ENCODE results near the gene SH3BP2. TPM values are rescaled to one million over a fixed set of nuclear protein-coding genes. Genes with fewer than 3 reads are reported as not detected.

SH3BP2 gene
- total and polyA plus RNA-seq, 10 of the 15 experiments (the other 5 are each of a cell fraction or from before 2014, with no cell fraction given): 1.1 to 61.8 (median 23.9) TPM

- TF ChIP-seq MXI1 (IDR thresholded peaks at IDR 0.05; ENCODE audit: low read depth, low read length) (no peak), EP300 (IDR thresholded peaks at IDR 0.05; ENCODE audit: borderline replicate concordance in 1 of 2, control insufficient read depth in 1 of 2, low read depth in 2 of 2, low read length in 2 of 2) (no peak), RELB (IDR thresholded peaks at IDR 0.05; ENCODE audit: low read depth) (no peak), PAX5 (IDR thresholded peaks at IDR 0.05; ENCODE audit: borderline replicate concordance, low read depth, low read length) (no peak), NFXL1 (IDR thresholded peaks at IDR 0.05; ENCODE audit: borderline replicate concordance) (no peak), KAT2A (conservative IDR thresholded peaks at IDR 0.05; ENCODE audit: control insufficient read depth, low read depth, low read length) (no peak), CHD2 (IDR thresholded peaks at IDR 0.05; ENCODE audit: borderline replicate concordance, low read depth, low read length) (no peak), EGR1 (IDR thresholded peaks at IDR 0.05; ENCODE audit: borderline replicate concordance in 1 of 2, low read depth in 2 of 2, low read length in 2 of 2) (no peak)
These were observed 26.6 kb downstream of the SH3BP2 start (continued) for GRCh38 chr4:2819244-2820215.
